GM12892 (cell line): Measurements from ENCODE around the gene GARNL3.

ENCODE experiments used
- POLR2A ChIP-seq: IDR thresholded peaks from 2 replicates; pipeline ENCODE4 v1.6.1; 2011; ENCODE audit warnings: low read depth, low read length, control low read depth
- POLR2AphosphoS5 ChIP-seq: IDR thresholded peaks from 2 replicates; pipeline ENCODE4 v1.6.1; 2011; ENCODE audit warnings: low read depth, low read length, control low read depth
- TAF1 ChIP-seq: IDR thresholded peaks from 2 replicates; pipeline ENCODE4 v1.6.1; 2011; ENCODE audit warnings: low read depth, mild to moderate bottlenecking, control low read depth, low read length, borderline replicate concordance

- TF ChIP-seq TAF1 (no peak), POLR2A (no peak), POLR2AphosphoS5 (no peak)
Observed at GRCh38 chr9:127361561-127361960, 97.0 kb downstream of the GARNL3 start.
